SW480 (cell line): ENCODE results near the gene NECAB2.

ENCODE experiments used
- DNase-seq: peaks from one replicate; pipeline ENCODE4 v3.0.0-alpha.2; 2016; ENCODE audit warnings: low spot score

The NECAB2 gene

DNA sequence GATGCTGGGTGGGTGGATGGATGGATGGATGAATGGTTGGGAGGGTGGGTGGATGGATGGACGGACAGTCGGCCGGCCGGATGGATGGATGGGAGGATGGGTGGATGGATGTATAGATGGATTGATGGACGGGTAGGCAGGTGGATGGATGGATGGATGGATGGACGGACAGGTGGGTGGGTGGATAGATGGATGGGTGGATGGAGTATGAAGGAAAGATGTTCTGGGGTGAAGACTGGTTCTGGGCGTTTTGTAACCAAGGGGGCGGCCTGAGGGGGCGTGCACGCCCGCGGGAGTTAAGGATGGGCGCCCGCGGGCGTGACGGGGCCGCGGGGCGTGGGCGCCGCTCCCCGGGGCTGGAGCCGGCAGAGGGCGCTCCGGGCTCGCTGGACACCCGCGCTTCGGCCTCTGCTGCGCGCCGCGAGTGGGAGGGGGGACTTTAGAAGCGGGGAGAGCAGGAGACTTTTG is at the start of gene NECAB2:
TSS of gene NECAB2 (plus strand) at position 407 of the 468 bp plus-strand sequence. CDS start 405 bp downstream, outside the sequence.
- DNase-seq: peak; percentile 42

DNA sequence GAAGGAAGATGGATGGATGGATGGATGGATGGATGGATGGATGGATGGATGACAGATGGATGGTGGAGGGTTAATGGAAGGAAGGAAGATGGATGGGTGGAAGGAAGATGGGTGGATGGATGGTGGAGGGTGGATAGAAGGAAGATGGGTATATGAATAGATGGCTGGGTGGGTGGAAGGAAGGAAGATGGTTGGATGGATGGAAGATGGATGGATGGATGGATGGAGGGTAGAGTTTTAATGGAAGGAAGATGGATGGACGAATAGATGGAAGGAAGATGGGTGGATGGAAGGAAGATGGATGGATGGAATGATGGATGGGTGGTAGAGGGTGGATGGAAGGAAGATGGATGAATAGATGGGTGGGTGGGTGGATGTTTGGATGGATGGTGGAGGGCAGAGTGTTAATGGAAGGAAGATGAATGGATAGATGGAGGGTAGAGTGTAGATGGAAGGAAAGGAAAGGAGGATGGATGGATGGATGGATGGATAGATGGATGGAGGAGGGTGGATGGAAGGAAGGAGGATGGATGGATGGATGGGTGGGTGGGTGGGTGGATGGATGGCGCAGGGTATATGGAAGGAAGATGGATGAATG is 47.1 kb upstream of the NECAB2 start:
- DNase-seq: no peak

DNA sequence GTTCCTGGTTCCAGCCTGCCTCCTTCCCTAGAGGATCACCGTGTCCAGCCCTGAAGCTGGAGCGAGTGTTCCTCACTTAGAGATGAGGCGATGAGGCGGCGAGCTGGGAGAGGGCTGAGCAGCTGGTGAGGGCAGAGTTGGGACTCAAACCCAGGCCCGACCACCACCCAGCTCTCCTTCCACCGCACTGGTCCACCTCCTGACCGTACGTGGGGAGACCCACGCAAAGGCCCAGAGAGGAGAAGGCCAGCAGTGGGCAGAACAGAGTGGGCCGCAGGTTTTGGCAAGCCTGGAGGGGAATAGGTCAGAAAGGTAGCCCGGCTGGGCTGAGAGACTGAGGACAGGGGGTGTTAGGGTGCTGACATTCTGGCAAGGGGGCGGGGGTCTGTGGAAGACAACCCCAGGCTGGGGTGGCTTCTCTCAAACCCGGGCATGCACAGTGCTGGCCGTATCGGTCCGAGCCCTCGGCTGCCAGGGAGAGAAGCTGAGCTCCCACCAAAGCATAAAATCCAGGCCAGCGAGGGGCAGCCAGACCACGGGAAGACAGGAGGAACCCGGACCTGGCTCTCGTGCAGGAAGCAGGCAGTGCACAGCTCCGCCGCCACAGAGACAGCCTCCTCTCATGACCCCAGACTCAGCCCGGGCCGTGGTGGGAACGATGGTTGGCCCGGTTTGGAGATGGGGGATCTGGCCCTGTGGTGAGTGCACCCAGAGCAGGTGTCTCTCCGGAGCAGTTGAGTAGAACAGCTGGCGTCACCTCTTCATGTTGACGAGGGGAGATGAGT is 44.3 kb upstream of the NECAB2 start:
- DNase-seq: no peak

DNA sequence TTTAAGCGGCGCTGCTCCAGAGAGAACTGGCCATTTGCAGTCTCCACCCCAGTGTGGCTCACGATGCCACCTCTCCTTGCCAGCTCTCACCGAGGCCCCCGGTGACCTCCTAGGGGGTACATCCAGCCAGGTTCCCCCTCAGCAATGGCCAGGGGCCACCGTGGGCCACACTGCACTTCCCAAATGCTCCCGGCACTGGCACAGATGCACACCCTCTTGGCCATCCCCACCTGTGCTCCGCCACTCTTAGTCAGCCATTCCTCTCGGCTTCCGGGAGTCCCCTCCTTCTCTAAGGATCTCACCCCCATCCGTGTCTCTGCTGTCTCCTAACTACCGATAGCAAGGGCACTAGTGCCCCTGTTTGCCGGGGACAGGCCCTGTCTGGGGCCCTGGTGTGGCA is 43.4 kb upstream of the NECAB2 start:
- DNase-seq: no peak

DNA sequence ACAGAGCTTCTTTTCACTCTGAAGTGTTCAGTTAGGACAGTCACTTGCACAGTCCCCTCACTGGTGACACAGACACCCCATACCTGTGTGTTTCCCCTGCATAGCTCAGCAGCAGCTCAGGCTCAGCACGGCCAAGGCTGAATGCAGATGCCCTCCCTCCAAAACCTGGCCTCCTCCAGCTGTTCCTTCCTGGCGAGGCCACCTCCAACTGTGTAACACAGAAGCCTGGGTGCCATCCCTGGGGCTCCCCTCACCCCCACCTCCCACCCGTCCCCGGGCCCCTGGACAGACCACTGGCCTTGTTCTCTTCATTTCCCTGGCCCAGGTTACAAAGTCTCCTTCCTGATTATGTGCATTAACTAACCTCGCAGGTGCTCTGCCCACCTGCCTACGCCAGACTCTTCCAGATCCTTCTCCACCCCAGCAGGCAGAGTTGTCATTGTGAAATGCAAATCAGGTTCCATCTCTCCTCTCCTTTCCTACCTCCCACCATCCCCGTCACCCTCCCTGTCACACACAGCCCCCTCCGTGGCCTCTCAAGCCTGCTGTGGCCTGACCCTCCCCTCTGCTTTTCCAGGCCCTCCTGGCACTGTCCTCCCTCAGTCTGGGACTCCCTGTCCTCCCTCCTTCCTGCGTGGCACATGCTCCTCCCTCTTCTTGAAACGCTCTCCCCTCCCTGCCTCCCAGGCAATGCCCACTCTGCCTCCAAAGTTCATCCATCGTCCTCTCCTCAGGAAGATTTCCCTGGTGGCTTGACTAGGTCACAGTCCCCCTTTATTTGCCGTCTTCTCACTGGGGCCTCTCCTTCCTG is 42.7 kb upstream of the NECAB2 start:
- DNase-seq: no peak

DNA sequence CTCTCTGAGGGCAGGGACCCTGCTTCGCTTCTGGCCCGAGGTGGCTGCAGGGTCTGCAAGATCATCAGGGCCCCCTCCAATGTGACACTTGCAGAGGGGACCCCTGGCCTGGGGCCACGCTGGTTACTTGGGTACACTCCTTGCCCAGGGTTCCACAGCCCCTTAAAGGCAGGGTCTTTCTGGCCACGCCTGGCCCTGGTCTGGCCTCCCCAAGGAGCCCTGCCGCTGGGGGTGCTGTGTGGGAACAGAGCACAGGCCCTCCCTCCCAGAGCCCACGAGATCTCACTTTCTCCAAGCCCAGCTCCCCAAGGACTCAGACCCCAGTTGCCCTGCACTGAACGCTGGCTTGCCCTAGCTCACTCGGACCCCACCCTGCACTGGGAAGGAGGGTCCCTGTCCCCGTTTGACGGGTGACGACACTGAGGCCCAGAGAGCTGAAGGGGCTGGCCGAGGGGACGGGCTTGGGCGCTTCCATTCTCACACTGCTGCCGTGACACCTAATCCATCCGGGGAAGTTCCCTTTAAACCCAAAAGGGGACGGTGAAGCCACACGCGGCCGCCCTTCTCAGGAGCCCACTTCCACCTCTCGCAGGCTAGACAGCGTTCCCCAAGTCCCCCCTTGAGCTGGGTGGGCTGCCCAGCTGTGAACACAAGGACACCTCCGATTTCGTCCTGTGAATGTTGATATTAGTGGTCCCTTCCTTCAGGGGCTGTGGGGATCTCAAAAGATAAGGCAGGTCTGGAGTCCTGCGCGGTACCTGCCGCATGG is 41.9 kb upstream of the NECAB2 start:
- no peak for DNase-seq

DNA sequence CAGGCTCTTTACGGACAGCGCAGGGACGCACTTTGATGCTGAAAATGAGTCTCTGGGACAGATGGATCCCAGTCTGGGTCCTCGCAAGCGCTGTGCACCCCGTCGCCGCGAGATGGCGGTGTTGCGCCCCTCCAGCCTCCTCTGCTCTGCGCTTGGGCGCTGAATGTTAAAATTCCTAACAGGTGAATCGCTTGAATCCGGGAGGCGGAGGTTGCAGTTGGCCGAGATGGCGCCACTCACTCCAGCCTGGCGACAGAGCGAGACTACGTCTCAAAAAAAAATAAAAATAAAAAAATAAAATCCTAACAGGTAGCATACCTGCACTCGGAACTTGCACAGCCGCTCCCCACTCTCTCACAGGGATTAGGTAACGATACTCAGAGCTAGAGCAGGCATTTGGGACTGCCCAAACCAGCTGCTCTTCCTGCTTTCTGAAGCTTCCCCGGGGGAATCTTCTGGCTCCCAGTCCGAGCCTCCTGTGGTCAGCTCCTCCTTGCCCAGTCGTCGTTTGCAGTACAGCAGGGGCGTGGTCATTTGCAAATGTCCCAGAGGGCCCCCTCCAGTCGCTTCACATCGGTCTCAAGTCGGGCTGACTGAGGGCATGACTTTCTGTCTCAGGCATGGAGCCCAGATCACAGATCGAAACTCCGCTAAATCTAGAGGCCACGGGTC is 41.2 kb upstream of the NECAB2 start:
- peak; percentile 83 for DNase-seq

DNA sequence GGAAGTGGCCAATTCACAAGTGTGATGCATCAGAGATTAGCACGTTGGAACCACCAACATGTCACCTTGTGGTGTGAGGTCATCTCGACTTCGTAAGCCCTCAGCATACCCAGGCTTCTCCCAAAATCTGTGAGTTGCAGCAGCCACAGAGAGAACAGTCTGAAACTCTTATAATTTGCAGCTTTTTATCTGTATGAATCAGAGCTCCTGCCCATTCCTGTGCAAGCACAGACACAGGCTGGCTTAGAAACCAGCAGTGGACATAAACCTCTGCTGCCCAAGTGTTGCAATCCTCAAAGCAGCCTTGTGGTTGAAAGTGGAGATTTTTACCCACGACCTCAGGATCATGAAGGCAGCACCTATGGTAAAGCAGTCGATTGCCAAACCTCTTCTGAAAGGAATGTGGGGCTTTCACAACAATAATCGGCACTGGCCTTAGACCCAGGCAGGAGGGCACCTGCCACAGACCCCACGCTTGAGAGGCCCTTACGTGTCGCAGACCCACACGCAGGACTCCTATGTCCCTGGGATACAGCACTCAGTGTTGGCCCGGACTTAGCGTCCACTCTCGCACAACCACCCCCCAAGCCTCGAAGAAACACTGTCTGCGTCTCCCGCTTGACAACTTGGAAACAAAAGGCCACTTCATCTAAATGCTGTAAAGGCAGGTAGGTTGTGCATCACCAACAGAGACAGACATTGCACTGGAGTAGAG is 39.5 kb upstream of the NECAB2 start:
- no peak for DNase-seq

DNA sequence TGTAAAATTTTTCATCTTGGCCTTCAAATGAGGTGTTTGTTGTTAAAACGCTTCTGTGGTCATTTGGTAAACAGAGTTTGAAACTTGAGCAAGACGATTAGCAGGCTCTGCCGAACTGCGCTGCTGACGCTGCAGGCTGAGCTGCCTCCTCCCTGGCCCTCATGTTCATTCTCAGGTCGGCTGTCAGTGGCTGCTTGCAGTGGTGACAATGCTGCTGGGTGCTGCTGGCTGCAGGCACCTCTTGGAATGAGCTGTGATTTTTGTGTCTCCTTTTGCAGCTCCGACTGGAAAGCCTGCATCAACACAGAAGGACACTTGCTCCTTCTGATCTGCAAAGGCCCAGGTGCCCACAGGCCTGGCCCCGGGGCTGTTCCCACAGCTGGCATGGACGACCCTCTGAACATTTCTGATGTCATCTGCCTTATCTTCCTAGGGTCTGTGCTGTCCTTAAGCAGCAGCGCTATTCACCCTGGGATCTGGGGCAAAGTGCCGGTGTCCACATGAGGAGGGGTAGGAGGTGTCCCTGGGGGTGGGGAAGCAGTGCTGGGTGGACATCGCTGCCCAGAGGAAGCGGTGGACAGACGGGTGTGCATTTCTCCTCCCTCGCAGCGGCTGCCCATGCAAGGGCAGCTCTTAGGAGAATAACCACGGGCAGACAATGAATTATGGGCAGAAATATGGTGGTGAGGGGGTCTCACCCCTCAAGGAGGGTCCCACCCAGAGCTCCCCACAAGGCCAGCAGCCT is 38.1 kb upstream of the NECAB2 start:
- no peak for DNase-seq

DNA sequence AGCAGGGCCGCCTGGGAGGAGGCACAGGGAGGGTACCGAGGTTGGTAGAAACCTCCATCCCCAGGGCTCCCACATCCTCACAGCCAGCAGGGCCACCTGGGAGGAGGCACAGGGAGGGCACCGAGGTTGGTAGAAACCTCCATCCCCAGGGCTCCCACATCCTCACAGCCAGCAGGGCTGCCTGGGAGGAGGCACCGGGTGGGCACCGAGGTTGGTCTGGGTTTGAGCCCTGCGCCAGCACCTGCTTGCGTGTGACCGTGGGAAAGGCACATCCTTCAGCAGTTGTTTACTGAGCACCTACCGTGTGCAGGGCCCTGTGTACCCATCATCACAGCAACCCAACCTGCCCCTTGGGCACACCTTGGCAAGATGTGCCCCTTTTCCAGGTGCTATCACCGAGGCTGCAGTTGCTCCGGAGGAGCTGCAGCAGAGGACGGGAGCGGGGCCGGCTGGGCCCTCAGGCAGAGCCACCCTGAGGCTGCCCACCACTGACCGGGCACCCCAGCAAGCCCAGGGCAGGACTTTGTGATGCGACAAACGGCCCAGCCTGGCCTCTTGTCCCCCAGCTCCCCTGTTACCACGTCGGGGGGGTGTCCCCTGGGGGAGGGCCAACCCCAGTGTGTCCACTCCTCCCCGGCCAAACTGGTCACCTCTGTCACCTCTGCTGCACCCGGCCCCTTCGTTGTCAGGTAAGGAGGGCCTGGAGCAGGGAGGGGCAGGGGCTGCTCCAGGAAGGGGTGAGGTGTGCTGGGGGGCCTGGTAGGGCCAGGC is 37.1 kb upstream of the NECAB2 start:
- DNase-seq: no peak

DNA sequence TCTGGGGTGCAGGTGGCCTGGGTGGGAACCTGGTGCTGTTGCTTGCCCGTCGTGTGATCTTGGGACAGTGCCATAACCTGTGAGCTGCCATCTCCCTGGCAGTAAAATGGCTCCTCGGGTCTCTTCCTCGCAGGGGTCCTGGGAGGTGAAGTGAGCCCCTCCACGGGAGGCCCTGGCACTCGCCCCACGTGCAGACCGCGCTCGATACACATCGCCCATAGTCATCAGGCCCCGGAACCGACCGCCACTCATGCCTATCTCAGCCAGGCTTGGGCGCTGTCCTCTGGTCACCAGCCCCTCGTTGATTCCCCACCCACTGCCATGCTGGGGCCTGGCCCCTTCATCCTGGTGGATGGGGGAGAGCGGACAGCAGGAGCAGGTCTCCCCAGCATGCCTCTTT is 36.5 kb upstream of the NECAB2 start:
- no peak for DNase-seq

DNA sequence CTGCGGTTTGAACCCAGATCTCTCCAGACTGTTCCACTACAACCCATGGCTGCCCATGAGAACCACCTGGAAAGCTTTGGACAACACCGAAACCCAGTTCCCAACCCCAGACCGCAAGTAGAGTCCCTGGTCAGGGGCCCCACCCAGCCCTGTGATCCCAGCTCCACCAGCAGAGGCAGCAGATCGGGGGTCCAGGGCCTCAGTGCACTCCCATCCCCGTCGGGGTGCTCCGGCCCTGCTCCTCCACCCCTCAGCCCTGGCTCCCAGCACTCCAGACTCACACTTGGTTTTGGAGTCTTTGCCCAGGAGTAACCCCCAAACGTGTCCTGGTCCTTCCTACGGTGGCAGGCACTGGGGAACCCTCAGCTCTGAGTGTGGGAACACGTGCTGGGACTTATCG is 35.7 kb upstream of the NECAB2 start:
- no peak for DNase-seq

DNA sequence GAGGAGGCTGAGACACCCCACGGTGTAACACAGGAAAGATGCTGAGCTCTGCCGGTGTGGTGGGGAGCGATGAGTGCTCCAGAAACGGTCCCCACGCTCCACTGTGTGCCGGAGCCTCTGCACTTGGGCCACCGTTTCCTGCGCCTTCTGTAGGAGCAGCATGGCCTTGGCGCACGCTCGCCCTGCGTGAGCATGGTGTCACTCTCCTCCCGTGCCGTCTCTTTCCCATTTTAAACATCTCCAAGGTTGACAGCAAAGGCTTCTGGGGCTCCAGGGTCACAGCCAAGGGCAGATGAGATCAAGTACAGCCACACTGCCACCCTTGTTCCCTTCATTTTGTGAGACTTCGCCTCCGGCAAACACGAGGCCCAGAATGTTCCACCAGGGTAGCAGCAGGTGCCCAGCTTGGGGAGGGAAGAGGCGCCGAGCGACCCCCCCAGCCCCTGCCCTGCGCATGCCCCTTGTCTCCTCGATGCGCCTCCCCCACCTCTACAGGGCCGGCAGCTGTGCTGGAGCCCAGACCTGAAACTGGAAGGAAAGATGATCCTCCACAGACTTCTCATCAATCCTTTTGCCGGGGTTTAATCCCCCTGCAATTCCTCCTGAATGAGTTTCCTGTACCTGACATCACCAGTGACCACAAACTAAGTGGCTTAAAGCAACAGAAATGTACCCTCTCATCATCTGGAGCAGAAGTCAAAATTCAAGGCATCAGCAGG is 34.9 kb upstream of the NECAB2 start:
- DNase-seq: no peak

DNA sequence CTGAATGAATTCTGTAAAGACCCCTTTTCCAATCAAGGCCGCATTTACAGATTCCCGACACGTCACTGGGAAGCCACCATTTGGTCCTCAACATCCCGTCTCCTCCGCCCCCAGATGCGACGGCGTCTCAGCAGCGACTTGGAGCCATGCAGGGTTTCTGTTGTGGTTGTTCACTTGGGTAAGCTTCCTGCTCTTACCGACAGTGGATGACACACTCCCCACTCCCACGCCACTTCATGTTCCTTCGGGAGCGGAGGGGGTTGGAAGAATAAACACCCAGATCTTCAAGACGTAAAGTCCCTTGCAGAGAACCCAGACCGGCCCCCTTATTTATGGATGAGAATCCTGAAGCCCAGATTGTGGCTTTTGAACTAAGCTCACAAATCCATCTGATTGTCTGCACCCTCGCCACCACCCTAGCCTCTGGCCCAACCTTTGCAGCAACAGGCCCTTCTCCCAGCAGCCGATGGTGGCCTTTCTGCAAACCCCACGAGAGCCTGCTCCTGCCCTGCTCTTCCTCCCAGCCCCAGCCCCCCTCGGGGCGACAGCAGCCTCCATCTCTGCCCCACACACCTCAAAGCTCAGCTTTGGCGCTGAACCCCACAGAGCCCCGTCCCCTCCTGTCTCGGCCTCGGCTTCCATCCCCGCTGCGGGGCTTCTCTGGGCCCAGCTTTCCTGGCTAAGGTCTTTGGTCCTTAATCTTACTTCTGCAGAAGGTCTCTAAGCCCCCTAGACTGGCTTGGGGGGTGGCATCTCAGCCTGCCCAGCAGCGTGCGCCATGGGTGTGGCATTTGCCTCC is 34.0 kb upstream of the NECAB2 start:
- DNase-seq: no peak

DNA sequence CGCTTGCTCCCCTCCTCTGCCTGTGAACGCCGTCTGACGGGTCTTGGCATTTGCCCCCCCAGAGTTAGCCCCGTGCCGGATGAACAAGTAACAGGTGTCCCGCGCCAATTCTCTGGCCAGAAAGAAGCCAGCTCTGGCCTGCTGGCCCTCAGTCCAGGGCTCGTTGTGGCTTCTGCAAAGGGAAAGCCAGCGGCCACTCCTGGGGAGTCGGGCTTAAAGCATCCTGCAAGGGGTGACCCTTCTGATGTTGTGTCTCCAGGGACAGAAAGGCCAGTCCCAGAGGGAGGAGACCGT is 33.4 kb upstream of the NECAB2 start:
- DNase-seq: no peak

DNA sequence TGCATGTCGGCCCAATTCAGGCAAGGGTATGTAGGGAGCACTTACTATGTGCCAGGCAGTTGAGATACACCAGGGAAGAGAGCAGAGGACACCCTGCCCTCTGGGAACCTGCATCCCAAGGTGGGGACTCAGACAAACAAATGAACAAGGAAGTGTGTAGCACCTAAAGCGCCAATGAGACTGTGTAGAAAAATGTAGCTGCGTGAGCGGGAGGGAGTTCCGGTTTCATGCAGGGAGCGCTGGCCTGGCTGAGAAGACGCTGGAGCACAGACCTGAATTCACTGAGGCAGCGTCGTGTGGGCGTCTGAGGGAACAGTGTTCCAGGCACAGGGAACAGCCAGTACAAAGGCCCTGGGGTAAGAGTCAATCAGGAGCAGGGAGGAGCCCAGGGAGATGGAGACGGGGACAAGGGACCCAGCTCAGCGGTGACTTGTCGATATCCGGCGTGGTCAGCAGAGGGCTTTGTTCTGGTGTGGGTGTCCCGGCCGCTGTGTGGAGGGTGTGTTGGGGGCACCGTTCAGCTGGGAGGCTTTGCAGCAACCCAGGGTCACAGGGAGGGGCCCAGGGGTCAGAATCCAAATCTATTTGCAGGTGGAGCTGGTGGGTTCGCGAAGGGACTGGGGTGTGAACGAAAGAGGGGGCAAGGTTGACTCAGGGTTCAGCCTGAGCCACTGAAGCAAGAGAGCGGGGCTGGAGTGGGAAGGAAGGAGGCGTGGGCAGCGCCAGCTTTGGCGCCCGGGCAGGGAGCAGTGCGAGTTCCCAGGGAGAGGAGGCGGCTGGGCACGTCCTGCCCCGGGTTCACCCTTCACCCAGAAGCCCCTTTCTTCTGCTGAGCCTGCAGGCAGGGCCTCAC is 32.8 kb upstream of the NECAB2 start:
- DNase-seq: no peak

DNA sequence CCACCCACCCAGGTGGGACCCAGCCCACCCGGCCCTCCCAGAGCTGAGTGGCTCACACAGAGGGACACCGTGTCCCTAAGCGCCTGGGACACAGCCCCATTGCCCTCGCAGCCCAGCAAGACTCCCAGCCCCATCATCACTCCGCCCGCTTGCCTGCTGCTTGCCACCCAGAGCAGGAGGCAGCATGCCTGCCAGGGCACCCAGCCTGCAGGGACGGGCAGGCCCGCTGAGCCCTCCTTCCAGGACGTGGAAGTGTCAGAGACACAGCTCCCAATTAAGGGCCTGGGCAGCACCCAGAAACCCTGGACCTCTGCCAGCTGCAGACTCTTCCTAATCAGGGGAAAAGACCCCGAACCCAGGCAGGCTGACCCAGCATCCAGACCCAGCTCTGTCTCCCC is 32.2 kb upstream of the NECAB2 start:
- no peak for DNase-seq
